HG03575 (cell line): Measurements from ENCODE around the gene DNAJC28.

Source experiments
- ATAC-seq: cut with Tn5 transposase; IDR thresholded peaks from one replicate; pipeline ENCODE4 v1.9.1; 2021; ENCODE audit not compliant: unreplicated experiment, insufficient number of reproducible peaks, low FRiP score; ENCODE audit errors: extremely low read depth

Gene DNAJC28

GRCh38 chr21:33444499-33444898 is 47.0 kb downstream of the DNAJC28 start:
- no peak for ATAC-seq

GRCh38 chr21:33443194-33443593 is 48.3 kb downstream of the DNAJC28 start:
- ATAC-seq = no peak

GRCh38 chr21:33441489-33442477 is 49.7 kb downstream of the DNAJC28 start:
- ATAC-seq = no peak
